Activated naive CD4-positive, alpha-beta T cell treated with anti-CD3 and anti-CD28 coated beads for 36 hours (primary cell): ENCODE data around the gene GTF2H4. TPM values are rescaled to one million over a fixed set of nuclear protein-coding genes. Genes with fewer than 3 reads are reported as not detected.
A peak's percentile ranks its signal among the peaks of the same experiment; 100 is the strongest.

Experiments used
- CTCF ChIA-PET: fragments of 350-600 bp; sonication (Branson Sonifier 250); formaldehyde crosslinking; loops from one replicate; lab custom pipeline; 2021; ENCODE audit warnings: antibody characterized with exemption; lab: Charles Lee
- DNase-seq: peaks from one replicate; pipeline ENCODE4 v3.0.0-alpha.2; 2020
- H3K27ac Mint-ChIP-seq: one replicate; pipeline ENCODE4 v1.8.0; 2021; ENCODE audit warnings: mild to moderate bottlenecking, mixed read lengths
- H3K27me3 Mint-ChIP-seq: one replicate; pipeline ENCODE4 v1.8.0; 2021; ENCODE audit warnings: low read depth, mixed read lengths
- H3K36me3 Mint-ChIP-seq: one replicate; pipeline ENCODE4 v1.8.0; 2021; ENCODE audit warnings: low read depth, mixed read lengths
- H3K4me1 Mint-ChIP-seq: one replicate; pipeline ENCODE4 v1.8.0; 2021; ENCODE audit warnings: low read depth, mixed read lengths
- H3K4me3 Mint-ChIP-seq: one replicate; pipeline ENCODE4 v1.8.0; 2021; ENCODE audit warnings: mild to moderate bottlenecking, moderate library complexity, mixed read lengths
- H3K9me3 Mint-ChIP-seq: one replicate; pipeline ENCODE4 v1.8.0; 2021; ENCODE audit warnings: mixed read lengths
- intact Hi-C: fragments of 100-400 bp; cut with micrococcal nuclease; formaldehyde crosslinking; loops from one replicate; pipeline ENCODE4 v1.15.1; 2023
- total RNA-seq, 2 experiments: library from RNA; stranded (reverse); gene quantifications; one replicate each; pipeline ENCODE4 v1.2.3, GENCODE V29; 2021

GTF2H4 gene
- total RNA-seq, 2 experiments from 2014 or later: 33.3 to 42.4 TPM

DNA sequence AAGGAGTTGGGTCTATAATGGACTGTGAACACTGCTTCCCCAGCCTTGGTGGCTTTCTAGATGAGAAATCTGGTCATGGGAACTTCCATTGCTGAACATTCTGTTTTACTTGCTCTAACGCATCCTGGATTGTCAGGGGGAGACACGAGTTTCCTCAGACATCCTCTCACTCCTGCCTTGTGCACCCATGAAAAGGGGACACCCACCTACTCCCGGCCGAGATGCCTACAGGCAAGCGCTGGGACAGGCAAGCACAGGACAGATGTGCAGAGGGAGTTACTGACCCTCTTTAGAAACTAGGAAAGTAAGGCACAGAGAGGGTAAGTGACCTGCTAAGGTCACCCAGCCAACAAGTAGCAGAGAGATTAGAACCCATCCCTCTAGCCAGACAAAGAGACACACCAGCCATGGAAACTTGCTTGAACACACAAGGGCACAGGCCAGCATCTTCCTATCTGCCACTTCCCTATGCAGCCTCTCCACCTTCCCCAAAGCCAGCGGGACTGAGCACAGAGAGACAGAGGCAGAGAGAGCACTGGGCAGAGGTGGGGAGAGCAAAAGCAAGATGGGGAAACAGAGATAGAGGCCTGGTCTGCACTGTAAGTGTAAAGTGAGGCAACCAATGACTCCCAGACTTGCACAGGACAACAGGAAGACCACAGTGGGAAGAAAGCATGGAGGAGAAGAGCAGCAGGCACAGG, 24.8 kb downstream of the GTF2H4 start:
- Mint-ChIP-seq H3K4me1 (no peaks in the 10 kb centered on the region), H3K27ac (no peak overlapping the region), H3K9me3 (peaks cover 3% of the 10 kb centered on the region), H3K36me3 (peaks cover 12% of the 10 kb centered on the region), H3K27me3 (no peaks in the 10 kb centered on the region), H3K4me3 (no peak overlapping the region)
- CTCF ChIA-PET: no interaction called here
- DNase-seq: no peak
- intact Hi-C loops: no loop called here

DNA sequence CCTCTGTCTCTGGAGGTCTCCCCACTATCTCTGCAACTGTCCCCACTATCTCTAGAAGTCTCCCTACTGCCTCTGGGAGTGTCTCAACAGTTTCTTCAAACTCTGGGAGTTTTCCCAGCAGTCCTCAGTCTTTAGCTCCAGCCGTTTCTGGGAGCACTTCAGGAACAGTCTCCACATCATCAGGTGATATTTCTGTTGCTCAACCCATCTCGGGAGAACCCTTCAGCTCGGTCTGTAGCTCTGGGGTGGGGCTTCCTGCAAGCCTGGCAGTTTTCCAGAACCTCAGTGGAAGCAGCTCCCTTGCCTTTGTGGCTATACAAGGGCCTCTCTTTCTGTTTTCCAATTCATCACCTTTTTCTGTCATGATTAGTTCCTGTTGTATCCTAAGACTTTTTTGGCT, 27.0 kb downstream of the GTF2H4 start:
- H3K36me3 Mint-ChIP-seq: no peaks in the 10 kb centered on the region
- CTCF ChIA-PET: interaction anchor here (0.5 kb wide), 1 partner anchor 58 kb away, joined by 3 read pairs; no protein-coding TSS in a partner anchor
- H3K27ac Mint-ChIP-seq: no peak overlapping the region
- H3K9me3 Mint-ChIP-seq: no peaks in the 10 kb centered on the region
- H3K4me3 Mint-ChIP-seq: no peak overlapping the region
- intact Hi-C loops: no loop called here
- H3K4me1 Mint-ChIP-seq: no peaks in the 10 kb centered on the region
- H3K27me3 Mint-ChIP-seq: no peaks in the 10 kb centered on the region
- no peak for DNase-seq

DNA sequence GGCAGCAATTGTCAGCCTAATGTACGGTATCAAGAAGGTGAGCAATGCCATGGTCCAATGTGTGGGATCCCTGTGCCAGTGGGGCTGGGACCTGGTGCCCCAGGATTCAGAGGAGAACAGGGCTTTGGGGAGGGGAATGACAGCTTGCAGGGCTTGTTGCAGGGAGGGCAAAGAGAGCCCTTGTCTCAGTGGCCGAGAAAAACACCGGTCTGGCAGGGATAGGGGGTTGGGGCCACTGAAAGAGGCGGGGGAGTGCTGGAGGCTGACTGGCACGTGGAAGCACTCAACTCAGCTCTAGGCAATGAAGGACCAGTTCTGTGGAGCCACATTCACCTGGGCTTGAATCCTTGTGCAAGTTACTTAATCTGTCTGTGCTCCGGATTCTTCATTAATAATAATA, 29.3 kb downstream of the GTF2H4 start:
- H3K4me3 Mint-ChIP-seq: no peak overlapping the region
- DNase-seq: no peak
- no peak overlapping the region for H3K27ac Mint-ChIP-seq
- no peaks in the 10 kb centered on the region for H3K4me1 Mint-ChIP-seq
- CTCF ChIA-PET: no interaction called here
- no peaks in the 10 kb centered on the region for H3K9me3 Mint-ChIP-seq
- intact Hi-C loops: no loop called here
- H3K27me3 Mint-ChIP-seq: peaks cover 15% of the 10 kb centered on the region
- no peaks in the 10 kb centered on the region for H3K36me3 Mint-ChIP-seq

- Mint-ChIP-seq H3K9me3 (no peaks in the 10 kb centered on the region), H3K27ac (no peak overlapping the region), H3K27me3 (peaks cover 26% of the 10 kb centered on the region), H3K36me3 (no peaks in the 10 kb centered on the region), H3K4me1 (peaks cover 2% of the 10 kb centered on the region), H3K4me3 (no peak overlapping the region)
- CTCF ChIA-PET: interaction anchor here (0.6 kb wide), 2 partner anchors 131 to 149 kb away, joined by 3 read pairs; no protein-coding TSS in a partner anchor
- intact Hi-C loops: no loop called here
- no peak for DNase-seq
Measured at GRCh38 chr6:30938730-30939129, 30.7 kb downstream of the GTF2H4 start.

GRCh38 chr6:30939473-30939872, 31.5 kb downstream of the GTF2H4 start:
- CTCF ChIA-PET: interaction anchor here (0.7 to 1.0 kb wide), 2 partner anchors 24 to 25 kb away, joined by 3 read pairs; no protein-coding TSS in a partner anchor
- peaks cover 31% of the 10 kb centered on the region for H3K27me3 Mint-ChIP-seq
- no peak for DNase-seq
- H3K4me1 Mint-ChIP-seq: peaks cover 2% of the 10 kb centered on the region
- H3K9me3 Mint-ChIP-seq: no peaks in the 10 kb centered on the region
- H3K4me3 Mint-ChIP-seq: no peak overlapping the region
- intact Hi-C loops: no loop called here
- no peaks in the 10 kb centered on the region for H3K36me3 Mint-ChIP-seq
- no peak overlapping the region for H3K27ac Mint-ChIP-seq

DNA sequence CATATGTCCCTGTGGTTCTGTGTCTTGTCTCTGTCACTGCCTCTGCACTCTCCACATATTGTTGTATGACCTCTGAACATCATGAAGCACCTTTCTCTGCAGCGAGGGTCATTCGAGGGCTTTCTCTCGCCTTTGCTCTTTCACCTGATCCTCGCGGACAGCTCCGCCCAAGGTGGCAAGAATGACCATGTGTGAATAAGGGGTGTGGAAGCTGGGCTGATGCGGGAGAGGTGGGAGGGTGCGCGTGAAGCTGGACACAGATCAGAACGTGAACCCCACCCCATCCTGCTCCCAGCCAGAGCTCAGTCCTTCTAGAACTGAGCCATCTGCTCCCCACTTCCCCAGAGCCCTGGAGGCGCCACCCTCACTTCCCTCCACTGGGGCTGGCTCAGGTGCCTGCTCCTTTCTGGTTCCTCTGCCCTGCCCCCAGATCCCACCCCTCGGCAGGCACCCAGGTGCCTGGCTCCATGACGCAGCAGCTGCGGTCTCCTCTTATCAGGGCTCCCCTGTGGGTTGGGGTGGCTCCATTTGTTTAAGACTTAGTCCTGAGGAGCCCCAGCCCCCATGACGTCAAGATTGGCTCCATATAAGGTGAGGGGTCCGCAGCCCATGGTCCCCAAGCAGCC, 32.5 kb downstream of the GTF2H4 start, which contains the start of gene MUCL3:
TSS of gene MUCL3 (plus strand) at position 613 of the 626 bp plus-strand sequence. CDS start 27 bp downstream, outside the sequence.
- CTCF ChIA-PET: interaction anchor here (0.6 to 1.4 kb wide), 5 partner anchors 25 to 147 kb away, joined by 3 to 5 read pairs (median 3); no protein-coding TSS in a partner anchor
- Mint-ChIP-seq H3K27me3 (peaks cover 35% of the 10 kb centered on the region), H3K9me3 (no peaks in the 10 kb centered on the region), H3K4me1 (peaks cover 2% of the 10 kb centered on the region), H3K4me3 (no peak within 1 kb of the TSS), H3K36me3 (no peaks in the 10 kb centered on the region), H3K27ac (no peak within 1 kb of the TSS)
- intact Hi-C loops: loop anchor here (5.0 kb wide), 1 partner anchor 102 kb away; no protein-coding TSS in a partner anchor
- no peak for DNase-seq

DNA sequence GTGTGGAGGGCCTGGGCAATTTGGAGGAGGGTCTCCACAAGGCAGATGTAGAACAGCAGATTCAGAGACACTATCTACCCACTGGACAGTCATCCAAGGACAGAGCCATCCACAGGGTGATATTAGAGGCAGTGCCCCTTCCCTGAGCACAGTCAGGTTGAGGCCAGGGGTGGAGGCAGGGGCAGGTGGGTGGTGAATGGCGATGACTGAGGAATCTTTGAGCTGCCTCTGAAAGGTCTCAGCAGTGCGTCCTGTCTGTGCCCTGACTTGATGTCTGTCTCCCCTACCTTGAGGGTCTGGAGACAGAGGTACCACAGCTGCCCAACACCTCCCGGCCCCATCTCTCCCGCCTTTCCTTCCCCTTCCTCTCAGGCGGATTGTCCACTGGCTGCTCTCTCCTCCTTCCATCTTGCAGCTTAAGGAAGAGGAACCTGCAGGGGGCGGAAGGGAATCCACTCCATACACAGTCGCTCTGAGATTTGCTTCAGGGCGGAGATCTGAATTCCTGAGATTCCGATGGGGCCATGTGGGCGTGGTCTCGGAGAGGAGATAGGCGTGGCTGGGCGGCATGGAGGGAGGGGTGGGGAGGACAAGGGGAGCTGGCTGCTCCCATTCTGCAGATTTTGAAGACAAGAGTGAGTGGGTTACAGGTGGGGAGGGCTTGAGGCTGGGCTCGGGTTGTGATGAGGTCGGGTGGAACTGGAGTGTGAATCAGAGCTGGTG, 34.5 kb downstream of the GTF2H4 start:
- Mint-ChIP-seq H3K27ac (no peak overlapping the region), H3K9me3 (no peaks in the 10 kb centered on the region), H3K4me3 (no peak overlapping the region), H3K27me3 (peaks cover 35% of the 10 kb centered on the region), H3K4me1 (peaks cover 2% of the 10 kb centered on the region), H3K36me3 (no peaks in the 10 kb centered on the region)
- DNase-seq: peak; percentile 34
- CTCF ChIA-PET: interaction anchor here (1.4 kb wide), 1 partner anchor 137 kb away, joined by 7 read pairs; no protein-coding TSS in a partner anchor
- intact Hi-C loops: loop anchor here (5.0 kb wide), 1 partner anchor 100 kb away; no protein-coding TSS in a partner anchor

GRCh38 chr6:30944051-30944450, 36.0 kb downstream of the GTF2H4 start:
- peaks cover 2% of the 10 kb centered on the region for H3K36me3 Mint-ChIP-seq
- H3K27me3 Mint-ChIP-seq: peaks cover 35% of the 10 kb centered on the region
- H3K27ac Mint-ChIP-seq: no peak overlapping the region
- CTCF ChIA-PET: no interaction called here
- no peaks in the 10 kb centered on the region for H3K9me3 Mint-ChIP-seq
- DNase-seq: no peak
- H3K4me1 Mint-ChIP-seq: peaks cover 2% of the 10 kb centered on the region
- H3K4me3 Mint-ChIP-seq: no peak overlapping the region
- intact Hi-C loops: loop anchor here (5.0 kb wide), 1 partner anchor 98 kb away; no protein-coding TSS in a partner anchor

- Mint-ChIP-seq H3K27me3 (peaks cover 34% of the 10 kb centered on the region), H3K4me3 (no peak overlapping the region), H3K4me1 (peaks cover 2% of the 10 kb centered on the region), H3K27ac (no peak overlapping the region), H3K36me3 (peaks cover 2% of the 10 kb centered on the region), H3K9me3 (no peaks in the 10 kb centered on the region)
- no peak for DNase-seq
- intact Hi-C loops: no loop called here
- CTCF ChIA-PET: interaction anchor here (0.7 kb wide), 1 partner anchor 293 kb away, joined by 3 read pairs; no protein-coding TSS in a partner anchor
Measured at GRCh38 chr6:30945281-30945680, 37.3 kb downstream of the GTF2H4 start.

DNA sequence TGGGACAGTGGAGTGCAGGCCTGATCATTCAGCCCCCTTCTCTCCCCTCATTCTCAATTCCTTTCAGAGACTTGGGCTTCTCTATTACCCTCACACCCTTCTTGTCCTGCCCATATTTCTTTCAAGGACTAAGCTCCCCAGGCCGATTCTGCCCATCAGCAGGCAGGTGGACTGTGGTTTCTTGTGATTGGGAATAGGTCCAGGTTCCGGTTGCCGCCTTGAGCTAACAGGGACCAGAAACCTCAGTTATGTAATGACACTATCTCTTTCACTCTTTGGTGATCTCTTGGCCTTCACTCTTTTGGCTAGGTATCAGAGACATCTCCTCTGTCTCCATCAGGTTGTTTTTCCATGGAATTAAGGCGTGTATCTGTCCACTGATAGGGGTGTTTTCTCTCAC, 39.2 kb downstream of the GTF2H4 start:
- H3K9me3 Mint-ChIP-seq: no peaks in the 10 kb centered on the region
- CTCF ChIA-PET: interaction anchor here (0.9 kb wide), 1 partner anchor 133 kb away, joined by 5 read pairs; no protein-coding TSS in a partner anchor
- H3K27me3 Mint-ChIP-seq: peaks cover 20% of the 10 kb centered on the region
- H3K4me1 Mint-ChIP-seq: peaks cover 2% of the 10 kb centered on the region
- DNase-seq: no peak
- H3K36me3 Mint-ChIP-seq: peaks cover 2% of the 10 kb centered on the region
- no peak overlapping the region for H3K27ac Mint-ChIP-seq
- no peak overlapping the region for H3K4me3 Mint-ChIP-seq
- intact Hi-C loops: no loop called here

GRCh38 chr6:30948811-30949210, 40.8 kb downstream of the GTF2H4 start:
- H3K4me3 Mint-ChIP-seq: no peak overlapping the region
- intact Hi-C loops: no loop called here
- H3K27me3 Mint-ChIP-seq: peaks cover 8% of the 10 kb centered on the region
- CTCF ChIA-PET: no interaction called here
- no peaks in the 10 kb centered on the region for H3K9me3 Mint-ChIP-seq
- DNase-seq: no peak
- no peaks in the 10 kb centered on the region for H3K4me1 Mint-ChIP-seq
- peaks cover 2% of the 10 kb centered on the region for H3K36me3 Mint-ChIP-seq
- H3K27ac Mint-ChIP-seq: no peak overlapping the region
